ENCODE measurements around the gene LRP3.
A peak's percentile ranks its signal among the peaks of the same experiment; 100 is the strongest.

LRP3 gene

GRCh38 chr19:33240181-33240771, 46.1 kb downstream of the LRP3 start:
- no peak for DNase-seq (ENCODE audit: low read depth)

GRCh38 chr19:33241091-33241529, 47.0 kb downstream of the LRP3 start:
- no peak for TF ChIP-seq MYC (IDR thresholded peaks at IDR 0.05; ENCODE audit: low read depth, low read length)
- TF ChIP-seq CTCF (IDR thresholded peaks at IDR 0.05; ENCODE audit: low read depth, low read length): no peak
- TF ChIP-seq MAX (IDR thresholded peaks at IDR 0.05; ENCODE audit: low read depth, low read length): no peak
- no peak for TF ChIP-seq POLR2A (IDR thresholded peaks at IDR 0.05; ENCODE audit: extremely low read depth, insufficient read length)
- no peak for DNase-seq (ENCODE audit: low read depth)
- no peak overlapping the region for H3K4me3 ChIP-seq (ENCODE audit: low read depth, low read length)

More at GRCh38 chr19:33240181-33240771, 46.1 kb downstream of the LRP3 start:
- TF ChIP-seq CTCF (IDR thresholded peaks at IDR 0.05; ENCODE audit: low read depth, low read length): no peak
- no peak overlapping the region for H3K4me3 ChIP-seq (ENCODE audit: low read depth, low read length)

- TF ChIP-seq MAX (IDR thresholded peaks at IDR 0.05; ENCODE audit: low read depth, low read length): no peak
- no peak for TF ChIP-seq POLR2A (IDR thresholded peaks at IDR 0.05; ENCODE audit: extremely low read depth, insufficient read length)
- TF ChIP-seq CTCF (IDR thresholded peaks at IDR 0.05; ENCODE audit: low read depth, low read length): peak; percentile 18
- no peak for TF ChIP-seq MYC (IDR thresholded peaks at IDR 0.05; ENCODE audit: low read depth, low read length)
- no peak overlapping the region for H3K4me3 ChIP-seq (ENCODE audit: low read depth, low read length)
- DNase-seq (ENCODE audit: low read depth): peak; percentile 62
These were observed 47.5 kb downstream of the LRP3 start for GRCh38 chr19:33241530-33242101.

- TF ChIP-seq CTCF (IDR thresholded peaks at IDR 0.05; ENCODE audit: low read depth, low read length): no peak
- no peak for TF ChIP-seq MAX (IDR thresholded peaks at IDR 0.05; ENCODE audit: low read depth, low read length)
- TF ChIP-seq MYC (IDR thresholded peaks at IDR 0.05; ENCODE audit: low read depth, low read length): no peak
- TF ChIP-seq POLR2A (IDR thresholded peaks at IDR 0.05; ENCODE audit: extremely low read depth, insufficient read length): no peak
- no peak for DNase-seq (ENCODE audit: low read depth)
- no peak overlapping the region for H3K4me3 ChIP-seq (ENCODE audit: low read depth, low read length)
These were observed 48.0 kb downstream of the LRP3 start for GRCh38 chr19:33242131-33242530.

- TF ChIP-seq MYC (IDR thresholded peaks at IDR 0.05; ENCODE audit: low read depth, low read length): no peak
- TF ChIP-seq POLR2A (IDR thresholded peaks at IDR 0.05; ENCODE audit: extremely low read depth, insufficient read length): no peak
- TF ChIP-seq CTCF (IDR thresholded peaks at IDR 0.05; ENCODE audit: low read depth, low read length): no peak
- TF ChIP-seq MAX (IDR thresholded peaks at IDR 0.05; ENCODE audit: low read depth, low read length): no peak
- no peak overlapping the region for H3K4me3 ChIP-seq (ENCODE audit: low read depth, low read length)
- DNase-seq (ENCODE audit: low read depth): no peak
These were observed 48.8 kb downstream of the LRP3 start for GRCh38 chr19:33242911-33243310.
